Mammary epithelial cell (primary cell): Measurements from ENCODE around the gene P2RY6.

Source experiments
- EZH2 ChIP-seq: IDR thresholded peaks from 2 replicates; pipeline ENCODE4 v1.6.1; 2012; ENCODE audit warnings: low read length, inconsistent platforms, borderline replicate concordance
- TF ChIP-seq, protein P1 (sequence below), 2 donors: IDR thresholded peaks in 1 of 2; conservative IDR thresholded peaks in 1 of 2; 2 replicates each; pipeline ENCODE4 v1.5.1; 2011 to 2012; ENCODE audit warnings: inconsistent platforms in 2 of 2, low read length in 2 of 2, mild to moderate bottlenecking in 2 of 2, control low read depth in 1 of 2, low read depth in 1 of 2; ENCODE audit not compliant: insufficient read depth in 1 of 2; ENCODE audit errors: extremely low read depth in 1 of 2

DNA sequence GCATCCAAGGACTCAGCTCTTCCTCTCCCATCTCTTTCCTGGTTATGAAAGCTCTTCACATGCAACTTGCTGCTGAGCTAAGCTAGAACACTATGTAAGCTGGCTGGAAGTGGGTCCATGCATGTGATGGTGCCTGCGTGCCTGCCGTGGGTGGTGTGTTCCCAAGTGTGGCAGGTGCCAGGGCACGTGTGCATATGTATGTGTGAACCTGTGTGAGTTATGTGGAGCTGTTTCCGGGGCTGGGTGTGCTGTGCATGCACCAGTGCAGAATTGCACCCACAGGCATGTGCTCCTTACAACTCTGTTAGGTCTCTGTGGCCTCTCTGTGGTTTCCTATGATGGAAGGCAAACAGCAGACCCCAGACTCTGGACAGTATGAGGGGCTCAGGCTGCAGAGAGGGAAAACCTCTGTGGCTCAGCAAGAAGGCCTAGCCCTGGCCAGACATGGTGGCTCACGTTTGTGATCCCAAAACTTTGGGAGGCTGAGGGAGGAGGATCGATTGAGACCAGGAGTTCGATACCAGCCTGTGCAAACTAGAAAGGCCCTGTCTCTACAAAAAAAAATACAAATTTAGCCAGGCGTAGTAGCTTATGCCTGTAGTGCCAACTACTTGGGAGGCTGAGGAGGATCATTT lies 4.1 kb upstream of the P2RY6 start:
- TF ChIP-seq, protein P1, sequence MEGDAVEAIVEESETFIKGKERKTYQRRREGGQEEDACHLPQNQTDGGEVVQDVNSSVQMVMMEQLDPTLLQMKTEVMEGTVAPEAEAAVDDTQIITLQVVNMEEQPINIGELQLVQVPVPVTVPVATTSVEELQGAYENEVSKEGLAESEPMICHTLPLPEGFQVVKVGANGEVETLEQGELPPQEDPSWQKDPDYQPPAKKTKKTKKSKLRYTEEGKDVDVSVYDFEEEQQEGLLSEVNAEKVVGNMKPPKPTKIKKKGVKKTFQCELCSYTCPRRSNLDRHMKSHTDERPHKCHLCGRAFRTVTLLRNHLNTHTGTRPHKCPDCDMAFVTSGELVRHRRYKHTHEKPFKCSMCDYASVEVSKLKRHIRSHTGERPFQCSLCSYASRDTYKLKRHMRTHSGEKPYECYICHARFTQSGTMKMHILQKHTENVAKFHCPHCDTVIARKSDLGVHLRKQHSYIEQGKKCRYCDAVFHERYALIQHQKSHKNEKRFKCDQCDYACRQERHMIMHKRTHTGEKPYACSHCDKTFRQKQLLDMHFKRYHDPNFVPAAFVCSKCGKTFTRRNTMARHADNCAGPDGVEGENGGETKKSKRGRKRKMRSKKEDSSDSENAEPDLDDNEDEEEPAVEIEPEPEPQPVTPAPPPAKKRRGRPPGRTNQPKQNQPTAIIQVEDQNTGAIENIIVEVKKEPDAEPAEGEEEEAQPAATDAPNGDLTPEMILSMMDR (conservative IDR thresholded peaks at IDR 0.05 in 1 of 2, IDR thresholded peaks at IDR 0.05 in 1 of 2; ENCODE audit: extremely low read depth in 1 of 2, insufficient read depth in 1 of 2, low read depth in 1 of 2, low read length in 2 of 2) = no peak
- no peak for TF ChIP-seq EZH2
